H9 (cell line): Measurements from ENCODE around the gene CCDC28A. TPM values are rescaled to one million over a fixed set of nuclear protein-coding genes. Genes with fewer than 3 reads are reported as not detected.

Experiments used
- DNase-seq: peaks from one replicate; pipeline ENCODE4 v3.0.0-alpha.2; 2017
- H2AFZ ChIP-seq: one replicate; pipeline ENCODE4 v1.6.1; 2013; ENCODE audit warnings: mild to moderate bottlenecking, low read length, control low read depth, moderate library complexity
- H2AK5ac ChIP-seq: 2 replicates; pipeline ENCODE4 v1.6.1; 2013; ENCODE audit warnings: low read length, control low read depth, mixed read lengths; ENCODE audit not compliant: insufficient read length
- H2BK120ac ChIP-seq: one replicate; pipeline ENCODE4 v1.6.1; 2013; ENCODE audit warnings: low read depth, mild to moderate bottlenecking, low read length, control low read depth, inconsistent platforms; ENCODE audit not compliant: poor library complexity, severe bottlenecking
- H2BK12ac ChIP-seq: 2 replicates; pipeline ENCODE4 v1.6.1; 2013; ENCODE audit warnings: low read length, control low read depth, mixed read lengths, low read depth; ENCODE audit not compliant: insufficient read length
- H2BK15ac ChIP-seq: 2 replicates; pipeline ENCODE4 v1.6.1; 2013; ENCODE audit warnings: low read depth, low read length, control low read depth
- H2BK20ac ChIP-seq: one replicate; pipeline ENCODE4 v1.6.1; 2013; ENCODE audit warnings: low read depth, mild to moderate bottlenecking, low read length, control low read depth, inconsistent platforms; ENCODE audit not compliant: poor library complexity, severe bottlenecking
- H2BK5ac ChIP-seq: 2 replicates; pipeline ENCODE4 v1.6.1; 2013; ENCODE audit warnings: low read length, control low read depth, mixed read lengths; ENCODE audit not compliant: insufficient read length
- H3K14ac ChIP-seq: 2 replicates; pipeline ENCODE4 v1.6.1; 2013; ENCODE audit warnings: low read length, control low read depth; ENCODE audit not compliant: insufficient read depth
- H3K18ac ChIP-seq: 2 replicates; pipeline ENCODE4 v1.6.1; 2013; ENCODE audit warnings: low read depth, mild to moderate bottlenecking, mixed read lengths, low read length, control low read depth; ENCODE audit not compliant: insufficient read length
- H3K23ac ChIP-seq: 2 replicates; pipeline ENCODE4 v1.6.1; 2013; ENCODE audit warnings: low read length, control low read depth, mixed read lengths, low read depth; ENCODE audit not compliant: insufficient read length
- H3K23me2 ChIP-seq: 2 replicates; pipeline ENCODE4 v1.6.1; 2013; ENCODE audit warnings: low read depth, mild to moderate bottlenecking, mixed read lengths, low read length, control low read depth; ENCODE audit not compliant: insufficient read length, poor library complexity, severe bottlenecking
- H3K27ac ChIP-seq: 2 replicates; pipeline ENCODE4 v1.5.1; 2013; ENCODE audit warnings: low read length, control low read depth, mixed read lengths, low read depth; ENCODE audit not compliant: insufficient read length
- H3K27me3 ChIP-seq: 2 replicates; pipeline ENCODE4 v1.6.1; 2013; ENCODE audit warnings: low read length, control low read depth, inconsistent platforms; ENCODE audit not compliant: insufficient read depth
- H3K4ac ChIP-seq: 2 replicates; pipeline ENCODE4 v1.6.1; 2013; ENCODE audit warnings: low read depth, mild to moderate bottlenecking, control low read depth, inconsistent platforms, low read length, moderate library complexity
- H3K4me1 ChIP-seq: 2 replicates; pipeline ENCODE4 v1.6.1; 2013; ENCODE audit warnings: low read length, control low read depth, inconsistent platforms; ENCODE audit not compliant: insufficient read depth
- H3K4me2 ChIP-seq: 2 replicates; pipeline ENCODE4 v1.6.1; 2013; ENCODE audit warnings: low read length, control low read depth, mixed read lengths; ENCODE audit not compliant: insufficient read length, insufficient read depth
- H3K56ac ChIP-seq: 2 replicates; pipeline ENCODE4 v1.6.1; 2013; ENCODE audit warnings: low read depth, mild to moderate bottlenecking, mixed read lengths, low read length, control low read depth; ENCODE audit not compliant: insufficient read length
- H3K79me1 ChIP-seq: 2 replicates; pipeline ENCODE4 v1.6.1; 2013; ENCODE audit warnings: low read depth, mild to moderate bottlenecking, moderate library complexity, low read length, control low read depth, inconsistent platforms; ENCODE audit not compliant: insufficient read depth, poor library complexity, severe bottlenecking
- H3K79me2 ChIP-seq: 2 replicates; pipeline ENCODE4 v1.6.1; 2013; ENCODE audit warnings: low read length, control low read depth, inconsistent platforms; ENCODE audit not compliant: insufficient read depth
- H3K9ac ChIP-seq: 2 replicates; pipeline ENCODE4 v1.6.1; 2013; ENCODE audit warnings: low read length, control low read depth, mixed read lengths; ENCODE audit not compliant: insufficient read length; ENCODE audit errors: extremely low read depth
- H3K9me3 ChIP-seq: one replicate; pipeline ENCODE4 v1.6.1; 2013; ENCODE audit warnings: low read depth, low read length, inconsistent platforms; ENCODE audit not compliant: control insufficient read depth
- H3T11ph ChIP-seq: one replicate; pipeline ENCODE4 v1.6.1; 2013; ENCODE audit warnings: mild to moderate bottlenecking, low read length, control low read depth, inconsistent platforms
- H4K20me1 ChIP-seq: one replicate; pipeline ENCODE4 v1.6.1; 2013; ENCODE audit not compliant: control insufficient read depth, insufficient read length, insufficient read depth
- H4K5ac ChIP-seq: 2 replicates; pipeline ENCODE4 v1.6.1; 2013; ENCODE audit warnings: low read depth, mild to moderate bottlenecking, mixed read lengths, low read length, control low read depth; ENCODE audit not compliant: insufficient read length
- H4K8ac ChIP-seq: replicated peaks from 2 replicates; pipeline ENCODE4 v1.6.1; 2013; ENCODE audit warnings: low read length, control low read depth, mixed read lengths, low read depth; ENCODE audit not compliant: insufficient read length
- H4K91ac ChIP-seq: 2 replicates; pipeline ENCODE4 v1.6.1; 2013; ENCODE audit warnings: low read depth, mild to moderate bottlenecking, moderate library complexity, mixed read lengths, low read length, control low read depth; ENCODE audit not compliant: insufficient read length
- H3K27ac Mint-ChIP-seq, 3 experiments: 2 replicates in 2 of 3; 3 replicates in 1 of 3; pipeline ENCODE4 v1.8.0; 2020 to 2021; ENCODE audit warnings: mixed read lengths in 3 of 3, mild to moderate bottlenecking in 1 of 3, moderate library complexity in 1 of 3
- H3K27me3 Mint-ChIP-seq: 2 replicates; pipeline ENCODE4 v1.8.0; 2021; ENCODE audit warnings: low read depth, mild to moderate bottlenecking, moderate library complexity, mixed read lengths
- H3K36me3 Mint-ChIP-seq, 3 experiments: 2 replicates in 2 of 3; 3 replicates in 1 of 3; pipeline ENCODE4 v1.8.0; 2020 to 2021; ENCODE audit warnings: low read depth in 3 of 3, mixed read lengths in 3 of 3; ENCODE audit not compliant: insufficient read depth in 1 of 3
- H3K4me1 Mint-ChIP-seq, 2 experiments: 2 replicates each; pipeline ENCODE4 v1.8.0; 2020; ENCODE audit warnings: mixed read lengths in 2 of 2
- H3K4me3 Mint-ChIP-seq, 2 experiments: 2 replicates in 1 of 2; 3 replicates in 1 of 2; pipeline ENCODE4 v1.8.0; 2020 to 2021; ENCODE audit warnings: mild to moderate bottlenecking in 2 of 2, mixed read lengths in 2 of 2, moderate library complexity in 1 of 2
- H3K9me3 Mint-ChIP-seq, 2 experiments: 2 replicates in 1 of 2; 3 replicates in 1 of 2; pipeline ENCODE4 v1.8.0; 2020; ENCODE audit warnings: mild to moderate bottlenecking in 2 of 2, mixed read lengths in 2 of 2, moderate library complexity in 1 of 2
- WGBS: extraction: QIAGEN DNeasy Blood & Tissue Kit; methylation state at CpG from one replicate; pipeline ENCODE4 v1.1.7; 2013; ENCODE audit warnings: missing lambda C conversion rate, low lambda C conversion rate, mixed read lengths; ENCODE audit not compliant: insufficient read length; ENCODE audit errors: extremely low coverage; 5-methylcytosine and 5-hydroxymethylcytosine counted together
- total RNA-seq: library from RNA; stranded (reverse); gene quantifications from 2 replicates; pipeline ENCODE4 v1.2.1, GENCODE V29; 2021
- TF ChIP-seq, protein P1 (sequence below): fragments of 200-600 bp; sonication (generic); conservative IDR thresholded peaks from 3 replicates; pipeline ENCODE4 v1.8.0; 2021; ENCODE audit warnings: antibody characterized with exemption, mild to moderate bottlenecking

The CCDC28A gene
- total RNA-seq, 1 experiment from 2014 or later, result 12.9 TPM

DNA sequence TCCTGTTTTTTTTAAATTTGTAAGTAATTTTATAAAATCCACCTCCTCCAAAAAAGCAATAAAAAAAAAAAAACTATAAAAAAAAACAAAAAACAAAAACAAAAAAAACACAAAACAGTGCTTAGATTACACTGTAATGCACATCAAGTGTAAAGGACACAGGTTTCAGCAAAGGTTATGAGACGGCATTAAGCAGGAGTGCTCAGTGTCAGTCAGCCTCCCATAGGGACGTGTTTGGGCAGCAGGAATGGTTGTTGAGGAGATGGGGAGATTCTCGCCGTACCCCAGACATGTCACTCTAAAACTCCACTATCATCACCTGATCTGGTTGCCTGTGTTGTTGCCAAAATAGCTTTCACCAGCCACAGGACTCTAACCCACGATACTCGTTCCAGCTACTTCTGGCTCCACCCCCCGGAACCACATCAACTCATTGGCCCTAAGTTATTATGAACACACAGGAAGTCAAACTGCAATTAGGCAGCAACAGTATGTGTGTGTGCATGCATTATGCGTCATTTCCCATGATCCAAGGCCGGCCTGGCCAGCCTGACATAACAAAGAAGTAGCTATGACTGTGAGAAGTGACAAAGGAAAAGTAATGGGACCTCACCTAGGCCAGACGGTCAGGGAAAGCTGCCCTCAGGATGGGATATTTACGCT lies 51.0 kb downstream of the CCDC28A start:
- Histone ChIP-seq H4K8ac (peak overlapping the region; percentile 48), H2BK20ac (no peak overlapping the region), H3K79me1 (no peaks in the 10 kb centered on the region), H2AK5ac (no peak overlapping the region), H3K18ac (peak overlapping the region; percentile 67), H3K56ac (no peak overlapping the region), H3K14ac (no peak overlapping the region), H3K9me3 (no peaks in the 10 kb centered on the region), H3K27ac (no peak overlapping the region), H3K4me1 (peaks cover 3% of the 10 kb centered on the region; the same call in 1 of the 2 replicates), H3K9ac (no peak overlapping the region), H3K79me2 (no peaks in the 10 kb centered on the region), H3T11ph (no peak overlapping the region), H4K5ac (peak overlapping the region; percentile 49), H3K23ac (no peak overlapping the region), H4K91ac (no peak overlapping the region), H2BK12ac (no peak overlapping the region), H3K27me3 (no peaks in the 10 kb centered on the region), H3K4me2 (no peak overlapping the region), H2BK5ac (no peak overlapping the region), H2BK15ac (no peak overlapping the region), H2AFZ (no peak overlapping the region), H2BK120ac (no peak overlapping the region), H3K23me2 (no peaks in the 10 kb centered on the region), H3K4ac (no peak overlapping the region), H4K20me1 (peaks cover 2% of the 10 kb centered on the region)
- H3K27me3 Mint-ChIP-seq, result no peaks in the 10 kb centered on the region
- no CpG with 5 or more reads among the region's 11 CpGs for WGBS
- no peak overlapping the region for H3K4me3 Mint-ChIP-seq
- peaks cover 0 to 5% of the 10 kb centered on the region in 2 experiments; a peak in 2 of 5 replicates for H3K9me3 Mint-ChIP-seq
- TF ChIP-seq, protein P1, sequence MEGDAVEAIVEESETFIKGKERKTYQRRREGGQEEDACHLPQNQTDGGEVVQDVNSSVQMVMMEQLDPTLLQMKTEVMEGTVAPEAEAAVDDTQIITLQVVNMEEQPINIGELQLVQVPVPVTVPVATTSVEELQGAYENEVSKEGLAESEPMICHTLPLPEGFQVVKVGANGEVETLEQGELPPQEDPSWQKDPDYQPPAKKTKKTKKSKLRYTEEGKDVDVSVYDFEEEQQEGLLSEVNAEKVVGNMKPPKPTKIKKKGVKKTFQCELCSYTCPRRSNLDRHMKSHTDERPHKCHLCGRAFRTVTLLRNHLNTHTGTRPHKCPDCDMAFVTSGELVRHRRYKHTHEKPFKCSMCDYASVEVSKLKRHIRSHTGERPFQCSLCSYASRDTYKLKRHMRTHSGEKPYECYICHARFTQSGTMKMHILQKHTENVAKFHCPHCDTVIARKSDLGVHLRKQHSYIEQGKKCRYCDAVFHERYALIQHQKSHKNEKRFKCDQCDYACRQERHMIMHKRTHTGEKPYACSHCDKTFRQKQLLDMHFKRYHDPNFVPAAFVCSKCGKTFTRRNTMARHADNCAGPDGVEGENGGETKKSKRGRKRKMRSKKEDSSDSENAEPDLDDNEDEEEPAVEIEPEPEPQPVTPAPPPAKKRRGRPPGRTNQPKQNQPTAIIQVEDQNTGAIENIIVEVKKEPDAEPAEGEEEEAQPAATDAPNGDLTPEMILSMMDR, result no peak
- H3K36me3 Mint-ChIP-seq, result peaks cover 0 to 4% (median 0%) of the 10 kb centered on the region in 3 experiments; a peak in 3 of 7 replicates
- H3K27ac Mint-ChIP-seq, result peak overlapping the region in 1 of 3 experiments; percentile 61; a peak in 1 of 7 replicates
- peaks cover 14 to 18% of the 10 kb centered on the region in 2 experiments for H3K4me1 Mint-ChIP-seq
- no peak for DNase-seq
